HCT116 (cell line): ENCODE measurements around the gene ABCC1. TPM values are rescaled to one million over a fixed set of nuclear protein-coding genes. Genes with fewer than 3 reads are reported as not detected.

Experiments
- ATAC-seq: fragments of 200-7000 bp; cut with Tn5 transposase; 2 replicates; pipeline ENCODE4 v1.9.1; 2020; ENCODE audit warnings: mild to moderate bottlenecking, moderate library complexity
- BruUV-seq: library from RNA; stranded (reverse); fragments of 400-500 nt; replicated peaks from 2 replicates; lab custom pipeline; 2021; lab: Mats Ljungman, UMichigan
- CTCF ChIA-PET: fragments of 300-600 bp; sonication (Branson Sonifier 250); formaldehyde crosslinking; loops from one replicate; lab custom pipeline; 2021; ENCODE audit warnings: antibody characterized with exemption; lab: Charles Lee
- POLR2A ChIA-PET: fragments of 300-600, 350-600 bp; sonication (Branson Sonifier 250); formaldehyde crosslinking; loops from one replicate; lab custom pipeline; 2021; ENCODE audit warnings: antibody characterized with exemption; lab: Charles Lee
- RAD21 ChIA-PET, 2 experiments: fragments of 300-600 bp; sonication (Branson Sonifier 250); formaldehyde crosslinking; loops; one replicate each; lab custom pipeline; 2023; ENCODE audit warnings: low total read pairs in 2 of 2; ENCODE audit not compliant: uncharacterized antibody in 2 of 2, unreplicated experiment in 2 of 2, low non-redundant PET in 1 of 2; lab: Charles Lee
- DNase-seq: peaks from one replicate; pipeline ENCODE4 v3.0.0-alpha.2; 2010; ENCODE audit warnings: low read depth, low spot score
- H2AFZ ChIP-seq: fragments of 200-600 bp; shearing (Covaris generic), sonication (generic); 2 replicates; pipeline ENCODE4 v1.6.1; 2017; ENCODE audit warnings: low read depth, mixed run types, mixed read lengths, antibody characterized with exemption, low read length; ENCODE audit not compliant: poor library complexity, severe bottlenecking
- H3K27ac ChIP-seq: 2 replicates; pipeline ENCODE4 v1.5.1; 2012; ENCODE audit warnings: low read depth, low read length
- H3K27me3 ChIP-seq: fragments of 200-600 bp; sonication (generic); 2 replicates; pipeline ENCODE4 v1.6.1; 2016; ENCODE audit warnings: mixed run types, low read length, mixed read lengths; ENCODE audit not compliant: insufficient read depth
- H3K36me3 ChIP-seq, 2 experiments: fragments of 200-500 bp in 1 of 2; fragments of 200-600 bp in 1 of 2; sonication (Bioruptor generic) in 1 of 2; sonication (generic) in 1 of 2; 2 replicates each; pipeline versions ENCODE4 v1.5.1 to v1.6.1; 2014 to 2016; ENCODE audit warnings: low read length in 2 of 2, inconsistent platforms in 1 of 2, mixed read lengths in 1 of 2, mixed run types in 1 of 2; ENCODE audit not compliant: insufficient read depth in 2 of 2, control insufficient read depth in 1 of 2
- H3K4me1 ChIP-seq, 2 experiments: fragments of 200-600 bp in 1 of 2; sonication (generic) in 1 of 2; 2 replicates each; pipeline versions ENCODE4 v1.5.1 to v1.6.1; 2012 to 2017; ENCODE audit warnings: low read length in 2 of 2, inconsistent platforms in 1 of 2, mild to moderate bottlenecking in 1 of 2, mixed read lengths in 1 of 2, mixed run types in 1 of 2, moderate library complexity in 1 of 2; ENCODE audit not compliant: insufficient read depth in 2 of 2, control insufficient read depth in 1 of 2
- H3K4me2 ChIP-seq: fragments of 200-600 bp; sonication (generic); 2 replicates; pipeline ENCODE4 v1.6.1; 2017; ENCODE audit warnings: mixed run types, low read length, mixed read lengths
- H3K4me3 ChIP-seq, 2 experiments: fragments of 200-600 bp in 1 of 2; sonication (generic) in 1 of 2; replicated peaks in 1 of 2; 2 replicates each; pipeline ENCODE4 v1.5.1; 2011 to 2016; ENCODE audit warnings: low read length in 2 of 2, control low read depth in 1 of 2, low read depth in 1 of 2, mild to moderate bottlenecking in 1 of 2, mixed read lengths in 1 of 2, mixed run types in 1 of 2
- H3K79me2 ChIP-seq: fragments of 200-600 bp; sonication (generic); 2 replicates; pipeline ENCODE4 v1.6.1; 2017; ENCODE audit warnings: mild to moderate bottlenecking, mixed run types, low read length, moderate library complexity, mixed read lengths; ENCODE audit not compliant: insufficient read depth
- H3K9ac ChIP-seq: fragments of 200-600 bp; sonication (generic); 2 replicates; pipeline ENCODE4 v1.6.1; 2016; ENCODE audit warnings: low read length, mixed read lengths
- H3K9me2 ChIP-seq: fragments of 200-600 bp; sonication (generic), shearing (Covaris generic); 2 replicates; pipeline ENCODE4 v1.6.1; 2017; ENCODE audit warnings: mixed run types, mild to moderate bottlenecking, moderate library complexity; ENCODE audit not compliant: insufficient read depth
- H3K9me3 ChIP-seq, 2 experiments: fragments of 200-500 bp in 1 of 2; fragments of 200-600 bp in 1 of 2; sonication (Bioruptor generic) in 1 of 2; sonication (generic) in 1 of 2; 2 replicates each; pipeline ENCODE4 v1.6.1; 2014 to 2017; ENCODE audit warnings: low read length in 2 of 2, mixed read lengths in 2 of 2, inconsistent platforms in 1 of 2, low read depth in 1 of 2, mild to moderate bottlenecking in 1 of 2, mixed run types in 1 of 2, moderate library complexity in 1 of 2; ENCODE audit not compliant: control insufficient read depth in 1 of 2, insufficient read depth in 1 of 2
- H4K20me1 ChIP-seq: fragments of 200-600 bp; sonication (generic), shearing (Covaris generic); 2 replicates; pipeline ENCODE4 v1.6.1; 2017; ENCODE audit warnings: mixed run types, mild to moderate bottlenecking, moderate library complexity; ENCODE audit not compliant: insufficient read depth
- ATF3 ChIP-seq: IDR thresholded peaks from 2 replicates; pipeline ENCODE4 v1.6.1; 2012
- CBX3 ChIP-seq: IDR thresholded peaks from 2 replicates; pipeline ENCODE4 v1.6.1; 2012; ENCODE audit warnings: low read depth
- CEBPB ChIP-seq: IDR thresholded peaks from 2 replicates; pipeline ENCODE4 v1.6.1; 2012; ENCODE audit warnings: low read depth
- CTCF ChIP-seq, 3 experiments: fragments of 200-600 bp in 1 of 3; sonication (generic) in 1 of 3; IDR thresholded peaks in 2 of 3; conservative IDR thresholded peaks in 1 of 3; 2 replicates each; pipeline ENCODE4 v1.5.1; 2012 to 2017; ENCODE audit warnings: low read depth in 2 of 3, low read length in 2 of 3, antibody characterized with exemption in 1 of 3, borderline replicate concordance in 1 of 3, control low read depth in 1 of 3, mild to moderate bottlenecking in 1 of 3, mixed read lengths in 1 of 3, mixed run types in 1 of 3, moderate library complexity in 1 of 3; ENCODE audit not compliant: insufficient read depth in 1 of 3
- EGR1 ChIP-seq: IDR thresholded peaks from 2 replicates; pipeline ENCODE4 v1.6.1; 2012; ENCODE audit warnings: low read depth
- EZH2 ChIP-seq: fragments of 200-600 bp; sonication (generic); IDR thresholded peaks from 2 replicates; pipeline ENCODE4 v1.6.1; 2017; ENCODE audit warnings: antibody characterized with exemption, mixed run types
- FOSL1 ChIP-seq: IDR thresholded peaks from 2 replicates; pipeline ENCODE4 v1.6.1; 2012; ENCODE audit warnings: low read depth
- MAX ChIP-seq: IDR thresholded peaks from 2 replicates; pipeline ENCODE4 v1.6.1; 2012
- RAD21 ChIP-seq: IDR thresholded peaks from 2 replicates; pipeline ENCODE4 v1.6.1; 2012; ENCODE audit warnings: low read depth, mild to moderate bottlenecking
- SIN3A ChIP-seq: IDR thresholded peaks from 2 replicates; pipeline ENCODE4 v1.6.1; 2012; ENCODE audit warnings: low read depth
- SP1 ChIP-seq: IDR thresholded peaks from 2 replicates; pipeline ENCODE4 v1.6.1; 2012; ENCODE audit warnings: low read depth
- YY1 ChIP-seq: IDR thresholded peaks from 2 replicates; pipeline ENCODE4 v1.6.1; 2011; ENCODE audit warnings: low read length, low read depth, moderate library complexity, mild to moderate bottlenecking; ENCODE audit not compliant: insufficient replicate concordance; ENCODE audit errors: extremely low read depth
- ZBTB33 ChIP-seq: IDR thresholded peaks from 2 replicates; pipeline ENCODE4 v1.6.1; 2011; ENCODE audit warnings: mild to moderate bottlenecking, low read length, moderate library complexity; ENCODE audit not compliant: insufficient replicate concordance; ENCODE audit errors: extremely low read depth
- ZFX ChIP-seq: fragments of 450-650 bp; IDR thresholded peaks from 2 replicates; pipeline ENCODE4 v1.6.1; 2017
- intact Hi-C: fragments of 100-400 bp; cut with micrococcal nuclease; formaldehyde crosslinking; loops from 2 replicates; pipeline ENCODE4 v1.10.0; 2022
- total RNA-seq: library from RNA; stranded (reverse); gene quantifications from one replicate; pipeline ENCODE4 v1.2.1, GENCODE V29; 2021; ENCODE audit not compliant: unreplicated experiment

Gene ABCC1
- total RNA-seq, 1 experiment from 2014 or later, result 61.9 TPM

- H3K9me2 ChIP-seq, result no peaks in the 10 kb centered on the region
- CTCF ChIA-PET, result no interaction called here
- no peak for TF ChIP-seq CTCF (IDR thresholded peaks at IDR 0.05 in 2 of 3, conservative IDR thresholded peaks at IDR 0.05 in 1 of 3; ENCODE audit: borderline replicate concordance in 1 of 3, insufficient read depth in 1 of 3, low read depth in 2 of 3, low read length in 2 of 3)
- RAD21 ChIA-PET, result no interaction called here
- H2AFZ ChIP-seq, result no peak overlapping the region
- no peaks in the 10 kb centered on the region for H3K27me3 ChIP-seq
- no peaks in the 10 kb centered on the region for H4K20me1 ChIP-seq
- no peak for ATAC-seq
- POLR2A ChIA-PET, result interaction anchor here (1.3 kb wide), 1 partner anchor 10 kb away, joined by 4 read pairs; no protein-coding TSS in a partner anchor
- no peaks in the 10 kb centered on the region for H3K4me1 ChIP-seq
- no peak overlapping the region for H3K27ac ChIP-seq
- no TSS peak for BruUV-seq
- intact Hi-C loops, result no loop called here
- peaks cover 20 to 29% of the 10 kb centered on the region in 2 experiments for H3K36me3 ChIP-seq
- H3K4me3 ChIP-seq, result no peak overlapping the region
- H3K9ac ChIP-seq, result no peak overlapping the region
- H3K9me3 ChIP-seq, result no peaks in the 10 kb centered on the region
- H3K4me2 ChIP-seq, result no peak overlapping the region
- no peak for DNase-seq
- peaks cover 27% of the 10 kb centered on the region; the same call in 1 of the 2 replicates for H3K79me2 ChIP-seq
Measured at GRCh38 chr16:16032271-16032979, 83.0 kb downstream of the ABCC1 start.

- Histone ChIP-seq H3K9me2 (no peaks in the 10 kb centered on the region), H3K36me3 (peaks cover 26 to 37% of the 10 kb centered on the region in 2 experiments), H3K4me3 (no peak overlapping the region), H3K79me2 (peaks cover 24% of the 10 kb centered on the region; the same call in 1 of the 2 replicates), H4K20me1 (no peaks in the 10 kb centered on the region), H3K27me3 (no peaks in the 10 kb centered on the region), H3K4me1 (no peaks in the 10 kb centered on the region), H3K4me2 (no peak overlapping the region), H2AFZ (no peak overlapping the region), H3K9ac (no peak overlapping the region), H3K9me3 (no peaks in the 10 kb centered on the region), H3K27ac (no peak overlapping the region)
- CTCF ChIA-PET, result no interaction called here
- no peak for ATAC-seq
- RAD21 ChIA-PET, result no interaction called here
- POLR2A ChIA-PET, result interaction anchor here (1.3 kb wide), 1 partner anchor 11 kb away, joined by 4 read pairs; no protein-coding TSS in a partner anchor
- DNase-seq, result no peak
- intact Hi-C loops, result no loop called here
- BruUV-seq, result no TSS peak
- TF ChIP-seq ATF3 (no peak), CBX3 (no peak), SP1 (no peak), MAX (no peak), ZBTB33 (no peak), FOSL1 (no peak), EZH2 (no peak), YY1 (no peak), CEBPB (no peak), RAD21 (no peak), EGR1 (no peak), SIN3A (no peak), ZFX (no peak)
Measured at GRCh38 chr16:16033208-16033717, 83.8 kb downstream of the ABCC1 start.
